ENCODE data around the gene GREB1L. TPM values are rescaled to one million over a fixed set of nuclear protein-coding genes. Genes with fewer than 3 reads are reported as not detected.

Gene GREB1L
- total RNA-seq, 1 donor from 2014 or later, result 0.98 TPM

DNA sequence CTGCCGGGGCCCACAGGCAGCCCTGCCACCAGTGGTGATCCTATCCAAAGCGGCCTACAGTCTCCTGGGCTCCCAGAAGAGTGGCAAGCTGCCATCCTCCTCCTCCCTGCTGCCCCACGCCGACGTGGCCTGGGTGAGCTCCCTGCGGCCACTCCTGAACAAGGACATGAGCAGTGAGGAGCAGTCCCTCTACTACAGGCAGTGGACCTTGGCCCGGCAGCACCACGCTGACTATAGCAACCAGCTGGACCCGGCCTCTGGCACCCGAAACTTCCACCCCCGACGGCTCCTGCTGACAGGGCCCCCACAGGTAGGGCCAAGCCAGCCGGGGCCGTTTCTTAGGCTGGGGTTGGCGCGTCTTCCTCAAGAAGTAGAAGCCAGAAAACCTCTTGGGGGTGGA, 258.0 kb downstream of the GREB1L start:
- H3K9me3 ChIP-seq, result no peaks in the 10 kb centered on the region
- H3K36me3 ChIP-seq, result no peaks in the 10 kb centered on the region
- H3K27me3 ChIP-seq, result no peaks in the 10 kb centered on the region
- intact Hi-C loops (cut with DNase I), result no loop called here
- H3K4me1 ChIP-seq, result no peaks in the 10 kb centered on the region
- no peak overlapping the region for H3K27ac ChIP-seq
- TF ChIP-seq POLR2AphosphoS5 (IDR thresholded peaks at IDR 0.05; ENCODE audit: insufficient read depth in 1 of 2, low read depth in 1 of 2) (no peak), POLR2A (IDR thresholded peaks at IDR 0.05) (no peak)
- TF ChIP-seq, protein P1, sequence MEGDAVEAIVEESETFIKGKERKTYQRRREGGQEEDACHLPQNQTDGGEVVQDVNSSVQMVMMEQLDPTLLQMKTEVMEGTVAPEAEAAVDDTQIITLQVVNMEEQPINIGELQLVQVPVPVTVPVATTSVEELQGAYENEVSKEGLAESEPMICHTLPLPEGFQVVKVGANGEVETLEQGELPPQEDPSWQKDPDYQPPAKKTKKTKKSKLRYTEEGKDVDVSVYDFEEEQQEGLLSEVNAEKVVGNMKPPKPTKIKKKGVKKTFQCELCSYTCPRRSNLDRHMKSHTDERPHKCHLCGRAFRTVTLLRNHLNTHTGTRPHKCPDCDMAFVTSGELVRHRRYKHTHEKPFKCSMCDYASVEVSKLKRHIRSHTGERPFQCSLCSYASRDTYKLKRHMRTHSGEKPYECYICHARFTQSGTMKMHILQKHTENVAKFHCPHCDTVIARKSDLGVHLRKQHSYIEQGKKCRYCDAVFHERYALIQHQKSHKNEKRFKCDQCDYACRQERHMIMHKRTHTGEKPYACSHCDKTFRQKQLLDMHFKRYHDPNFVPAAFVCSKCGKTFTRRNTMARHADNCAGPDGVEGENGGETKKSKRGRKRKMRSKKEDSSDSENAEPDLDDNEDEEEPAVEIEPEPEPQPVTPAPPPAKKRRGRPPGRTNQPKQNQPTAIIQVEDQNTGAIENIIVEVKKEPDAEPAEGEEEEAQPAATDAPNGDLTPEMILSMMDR (IDR thresholded peaks at IDR 0.05), result no peak
- DNase-seq (ENCODE audit: extremely low spot score in 2 of 2), result no peak
- H3K4me3 ChIP-seq, result no peak overlapping the region

DNA sequence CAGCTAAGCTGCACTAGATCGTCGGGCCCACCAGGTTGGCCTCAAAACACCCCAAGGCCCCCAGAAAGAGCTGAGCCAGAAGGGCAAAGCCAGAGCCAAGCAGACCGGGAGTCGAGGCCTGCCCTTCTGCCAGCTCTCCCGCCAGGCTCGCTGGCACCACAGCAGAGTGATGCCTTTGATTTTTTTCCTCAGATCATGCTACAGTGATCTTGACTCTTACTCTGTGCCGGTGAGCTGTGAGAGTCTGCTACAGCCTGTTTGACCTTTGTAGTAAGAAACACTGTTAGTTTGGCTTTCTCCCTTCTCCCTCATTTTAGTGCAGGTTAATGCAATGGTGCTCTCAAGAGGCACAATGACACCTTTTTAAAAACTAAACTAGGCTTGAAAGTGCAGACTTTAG, 260.6 kb downstream of the GREB1L start:
- Histone ChIP-seq H3K27ac (no peak overlapping the region), H3K27me3 (no peaks in the 10 kb centered on the region), H3K4me3 (no peak overlapping the region), H3K36me3 (no peaks in the 10 kb centered on the region), H3K4me1 (no peaks in the 10 kb centered on the region), H3K9me3 (no peaks in the 10 kb centered on the region)
- intact Hi-C loops (cut with DNase I), result no loop called here
- TF ChIP-seq, protein P1 (IDR thresholded peaks at IDR 0.05), result no peak
- TF ChIP-seq POLR2A (IDR thresholded peaks at IDR 0.05), result no peak
- no peak for TF ChIP-seq POLR2AphosphoS5 (IDR thresholded peaks at IDR 0.05; ENCODE audit: insufficient read depth in 1 of 2, low read depth in 1 of 2)
- no peak for DNase-seq (ENCODE audit: extremely low spot score in 2 of 2)

DNA sequence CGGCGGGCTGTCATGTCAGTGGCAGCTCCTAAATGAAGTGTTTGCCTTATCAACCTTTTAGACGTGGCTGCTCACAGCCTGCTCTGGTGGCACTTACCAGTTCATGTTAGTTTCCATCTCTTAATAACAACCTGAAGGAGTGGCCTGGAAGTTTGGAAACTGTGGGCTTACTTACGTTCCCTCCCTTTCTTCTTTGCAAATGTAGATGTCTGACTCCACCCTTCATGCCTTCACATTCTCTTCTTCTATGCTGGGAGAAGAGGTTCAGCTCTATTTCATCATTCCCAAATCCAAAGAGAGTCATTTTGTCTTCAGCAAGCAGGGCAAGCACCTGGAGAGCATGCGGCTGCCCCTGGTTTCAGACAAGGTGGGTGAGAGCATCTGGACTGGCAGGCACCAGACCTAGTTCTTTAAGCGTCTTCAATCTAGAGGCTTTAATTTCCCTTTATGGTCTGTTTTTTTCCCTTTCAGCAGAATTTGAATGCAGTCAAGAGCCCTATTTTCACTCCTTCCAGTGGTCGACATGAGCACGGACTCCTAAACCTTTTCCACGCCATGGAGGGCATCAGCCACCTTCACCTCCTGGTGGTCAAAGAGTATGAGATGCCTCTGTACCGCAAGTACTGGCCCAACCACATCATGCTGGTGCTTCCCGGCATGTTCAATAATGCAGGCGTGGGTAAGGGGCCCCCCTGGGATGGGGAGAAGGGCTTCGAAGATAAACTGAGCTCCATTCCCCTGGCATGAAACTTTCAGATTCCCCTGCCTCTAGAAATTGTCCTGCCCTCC, 266.1 kb downstream of the GREB1L start:
- Histone ChIP-seq H3K4me3 (no peak overlapping the region), H3K27ac (no peak overlapping the region), H3K36me3 (no peaks in the 10 kb centered on the region), H3K4me1 (no peaks in the 10 kb centered on the region), H3K9me3 (no peaks in the 10 kb centered on the region), H3K27me3 (no peaks in the 10 kb centered on the region)
- DNase-seq (ENCODE audit: extremely low spot score in 2 of 2), result no peak
- TF ChIP-seq, protein P1 (IDR thresholded peaks at IDR 0.05), result no peak
- TF ChIP-seq POLR2AphosphoS5 (IDR thresholded peaks at IDR 0.05; ENCODE audit: insufficient read depth in 1 of 2, low read depth in 1 of 2), result no peak
- TF ChIP-seq POLR2A (IDR thresholded peaks at IDR 0.05), result no peak
- intact Hi-C loops (cut with DNase I), result no loop called here

DNA sequence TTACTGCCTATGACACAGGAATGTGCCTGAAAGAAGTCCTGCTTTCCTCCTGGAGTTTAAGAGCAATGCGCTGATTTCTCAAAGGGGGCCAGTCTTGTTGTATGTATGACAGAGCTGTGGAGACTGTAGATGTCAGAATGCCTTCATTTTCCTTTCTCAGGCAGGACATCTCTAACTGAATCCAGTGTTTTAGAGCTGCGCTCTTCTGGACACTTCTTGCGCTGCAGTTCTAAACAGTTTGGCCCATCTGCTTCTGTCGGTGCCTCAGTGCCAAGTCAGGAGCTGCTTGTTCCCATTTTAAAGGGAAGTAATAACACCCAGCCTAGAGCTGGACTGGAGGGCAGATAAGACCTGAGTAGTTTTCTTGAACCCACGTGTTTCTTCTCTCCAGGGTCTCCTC, 267.0 kb downstream of the GREB1L start:
- intact Hi-C loops (cut with DNase I), result no loop called here
- DNase-seq (ENCODE audit: extremely low spot score in 2 of 2), result no peak
- TF ChIP-seq POLR2A (IDR thresholded peaks at IDR 0.05) (no peak), POLR2AphosphoS5 (IDR thresholded peaks at IDR 0.05; ENCODE audit: insufficient read depth in 1 of 2, low read depth in 1 of 2) (no peak)
- TF ChIP-seq, protein P1 (IDR thresholded peaks at IDR 0.05), result no peak
- no peaks in the 10 kb centered on the region for H3K27me3 ChIP-seq
- no peaks in the 10 kb centered on the region for H3K9me3 ChIP-seq
- H3K4me1 ChIP-seq, result no peaks in the 10 kb centered on the region
- H3K36me3 ChIP-seq, result peaks cover 0 to 1% of the 10 kb centered on the region in 2 donors
- no peak overlapping the region for H3K27ac ChIP-seq
- no peak overlapping the region for H3K4me3 ChIP-seq

DNA sequence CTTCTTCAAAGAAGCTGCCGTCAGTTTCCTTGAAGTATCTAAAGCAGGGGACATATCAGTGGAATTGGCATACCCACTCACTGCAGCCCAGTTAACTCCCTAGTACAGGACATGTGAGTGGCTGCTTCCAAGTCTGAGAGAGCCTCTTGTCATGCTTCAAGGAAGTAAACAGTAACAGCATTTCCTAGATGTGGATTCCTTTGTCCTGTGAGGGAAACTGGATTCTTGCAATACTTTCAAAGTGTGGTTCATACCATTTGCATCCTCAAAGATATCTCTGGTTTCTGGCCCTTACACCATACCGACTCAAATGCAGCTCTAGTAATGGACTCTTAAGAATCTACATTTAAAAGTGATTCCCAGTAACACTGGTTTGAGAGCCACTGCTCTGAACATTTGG, 271.3 kb downstream of the GREB1L start:
- no peaks in the 10 kb centered on the region for H3K9me3 ChIP-seq
- peaks cover 0 to 15% of the 10 kb centered on the region in 2 donors for H3K36me3 ChIP-seq
- no peak for DNase-seq (ENCODE audit: extremely low spot score in 2 of 2)
- no peak overlapping the region for H3K4me3 ChIP-seq
- no peak overlapping the region for H3K27ac ChIP-seq
- H3K4me1 ChIP-seq, result no peaks in the 10 kb centered on the region
- no peaks in the 10 kb centered on the region for H3K27me3 ChIP-seq
- intact Hi-C loops (cut with DNase I), result no loop called here
- TF ChIP-seq, protein P1 (IDR thresholded peaks at IDR 0.05), result no peak
- TF ChIP-seq POLR2AphosphoS5 (IDR thresholded peaks at IDR 0.05; ENCODE audit: insufficient read depth in 1 of 2, low read depth in 1 of 2) (no peak), POLR2A (IDR thresholded peaks at IDR 0.05) (no peak)

Measured in vagina (tissue), 2 donors.